GM23338 (cell line): Measurements from ENCODE around the gene CNNM3. TPM values are rescaled to one million over a fixed set of nuclear protein-coding genes. Genes with fewer than 3 reads are reported as not detected.

Experiments used
- ATAC-seq: fragments of 200-7000 bp; cut with Tn5 transposase; 3 replicates; pipeline ENCODE4 v1.9.1; 2020
- DNase-seq: peaks from one replicate; pipeline ENCODE4 v3.0.0-alpha.2; 2015; ENCODE audit warnings: low spot score
- H2AFZ ChIP-seq: fragments of 200-600 bp; sonication (generic); 2 replicates; pipeline ENCODE4 v1.8.0; 2016; ENCODE audit warnings: antibody characterized with exemption, mild to moderate bottlenecking, moderate library complexity
- H3F3A ChIP-seq: fragments of 200-600 bp; sonication (generic); replicated peaks from 2 replicates; pipeline ENCODE4 v1.8.0; 2017; ENCODE audit warnings: antibody characterized with exemption, mixed run types, low read depth
- H3K27ac ChIP-seq: fragments of 200-600 bp; sonication (generic); 2 replicates; pipeline ENCODE4 v1.6.1; 2016; ENCODE audit warnings: low read depth
- H3K27me3 ChIP-seq: fragments of 200-600 bp; sonication (generic); 2 replicates; pipeline ENCODE4 v1.8.0; 2016; ENCODE audit warnings: mild to moderate bottlenecking, mixed run types, moderate library complexity; ENCODE audit not compliant: insufficient read depth
- H3K36me3 ChIP-seq: fragments of 200-600 bp; sonication (generic); 2 replicates; pipeline ENCODE4 v1.8.0; 2016; ENCODE audit warnings: mild to moderate bottlenecking; ENCODE audit not compliant: insufficient read depth
- H3K4me1 ChIP-seq: fragments of 200-600 bp; sonication (generic); 2 replicates; pipeline ENCODE4 v1.8.0; 2016; ENCODE audit warnings: mild to moderate bottlenecking, moderate library complexity; ENCODE audit not compliant: insufficient read depth
- H3K4me2 ChIP-seq: fragments of 200-600 bp; sonication (generic); 2 replicates; pipeline ENCODE4 v1.7.1; 2017; ENCODE audit warnings: mixed run types
- H3K4me3 ChIP-seq: fragments of 200-600 bp; sonication (generic); 2 replicates; pipeline ENCODE4 v1.6.1; 2016; ENCODE audit warnings: mixed run types
- H3K79me2 ChIP-seq: fragments of 200-600 bp; sonication (generic); replicated peaks from 2 replicates; pipeline ENCODE4 v1.8.0; 2017; ENCODE audit warnings: mild to moderate bottlenecking; ENCODE audit not compliant: insufficient read depth
- H3K9me2 ChIP-seq: fragments of 200-600 bp; sonication (generic); 2 replicates; pipeline ENCODE4 v1.8.0; 2017; ENCODE audit not compliant: insufficient read depth
- H4K20me1 ChIP-seq: fragments of 200-600 bp; sonication (generic); replicated peaks from 2 replicates; pipeline ENCODE4 v1.8.0; 2017; ENCODE audit warnings: mild to moderate bottlenecking; ENCODE audit not compliant: insufficient read depth
- H3K27ac Mint-ChIP-seq: 2 replicates; pipeline ENCODE4 v1.8.0; 2020; ENCODE audit warnings: inconsistent platforms, mild to moderate bottlenecking, moderate library complexity, mixed read lengths
- H3K27me3 Mint-ChIP-seq: 3 replicates; pipeline ENCODE4 v1.8.0; 2022; ENCODE audit warnings: low read depth, mild to moderate bottlenecking, moderate library complexity, mixed read lengths, inconsistent platforms; ENCODE audit not compliant: insufficient read depth, poor library complexity
- H3K36me3 Mint-ChIP-seq: 3 replicates; pipeline ENCODE4 v1.8.0; 2021; ENCODE audit warnings: low read depth, mild to moderate bottlenecking, inconsistent platforms, moderate library complexity, mixed read lengths
- H3K4me1 Mint-ChIP-seq: 3 replicates; pipeline ENCODE4 v1.8.0; 2020; ENCODE audit warnings: mild to moderate bottlenecking, inconsistent platforms, mixed read lengths
- H3K4me3 Mint-ChIP-seq: 3 replicates; pipeline ENCODE4 v1.8.0; 2021; ENCODE audit warnings: moderate library complexity, mild to moderate bottlenecking, inconsistent platforms, mixed read lengths
- H3K9me3 Mint-ChIP-seq: 3 replicates; pipeline ENCODE4 v1.8.0; 2020; ENCODE audit warnings: moderate library complexity, mild to moderate bottlenecking, inconsistent platforms, mixed read lengths
- CREB1 ChIP-seq: fragments of 250-450 bp; sonication (Bioruptor Pico); IDR thresholded peaks from 2 replicates; pipeline ENCODE4 v1.5.0; 2020; ENCODE audit warnings: low read depth, mild to moderate bottlenecking, moderate library complexity
- ETS1 ChIP-seq: IDR thresholded peaks from 2 replicates; pipeline ENCODE4 v1.6.1; 2016; ENCODE audit warnings: antibody characterized with exemption
- EZH2phosphoT487 ChIP-seq: fragments of 200-600 bp; sonication (generic); IDR thresholded peaks from one replicate; pipeline ENCODE4 v1.8.1; 2018; ENCODE audit warnings: antibody characterized with exemption; ENCODE audit not compliant: unreplicated experiment
- REST ChIP-seq: IDR thresholded peaks from one replicate; pipeline ENCODE4 v1.6.1; 2018; ENCODE audit warnings: antibody characterized with exemption; ENCODE audit not compliant: unreplicated experiment
- polyA plus RNA-seq: library from polyadenylated mRNA; unstranded; fragments of >200 nt; fragmentation: Nextera tagmentation; extraction: Ambion mirVana; gene quantifications from 2 replicates; pipeline ENCODE4 v1.2.1, GENCODE V29; 2016
- total RNA-seq: library from RNA; depleted of rRNA; stranded (reverse); fragments of >200 nt; shearing (Covaris generic); gene quantifications from 2 replicates; pipeline ENCODE4 v1.2.3, GENCODE V29; 2014

CNNM3 gene
- total and polyA plus RNA-seq, 2 experiments from 2014 or later: 5.3 to 25.7 TPM

DNA sequence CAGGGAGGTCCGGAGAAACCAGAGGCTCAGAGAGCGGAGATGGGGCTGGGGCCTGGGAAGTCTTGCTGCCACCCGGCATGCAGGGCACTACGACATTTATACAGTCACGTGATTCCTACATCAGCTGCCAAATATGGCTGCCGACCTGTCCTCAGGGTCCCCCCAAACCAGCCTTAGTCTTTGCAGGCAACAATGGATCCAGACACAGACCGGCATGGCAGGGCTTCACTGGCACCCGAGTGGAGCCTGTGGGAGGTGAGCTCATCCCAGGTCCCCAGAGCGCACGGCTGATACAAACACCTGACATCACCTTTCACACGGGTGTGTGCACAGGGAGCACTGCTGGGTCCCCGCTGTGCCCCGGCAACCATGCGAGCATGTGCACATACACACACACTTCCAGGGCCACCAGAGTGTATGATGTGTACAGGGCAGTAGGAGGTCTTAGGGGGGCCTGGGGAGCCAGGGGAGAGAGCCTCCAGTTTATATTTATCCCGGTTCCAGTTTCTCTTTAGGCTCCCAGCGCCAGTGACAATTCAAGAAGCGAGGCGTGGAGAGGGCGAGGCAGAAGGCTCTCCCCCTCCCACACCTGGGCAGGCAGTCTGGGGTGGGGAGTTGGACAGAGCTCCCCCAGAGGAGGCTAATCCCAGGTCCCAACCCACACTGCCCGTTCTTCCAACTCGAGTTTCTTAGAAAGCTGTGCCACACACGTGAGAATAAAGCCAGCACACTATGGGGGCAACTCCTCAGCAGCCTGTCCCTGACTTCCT lies 51.1 kb downstream of the CNNM3 start (continued):
- TF ChIP-seq REST (no peak), CREB1 (CRISPR knock-in tag) (no peak), ETS1 (no peak)

GRCh38 chr2:96867756-96868554 lies 51.9 kb downstream of the CNNM3 start:
- H4K20me1 ChIP-seq: no peaks in the 10 kb centered on the region; the same call in 1 of the 2 replicates
- no peaks in the 10 kb centered on the region for H3K27me3 ChIP-seq
- H3K9me3 Mint-ChIP-seq: no peaks in the 10 kb centered on the region; the same call in 2 of the 3 replicates

More at GRCh38 chr2:96867756-96868554, 51.9 kb downstream of the CNNM3 start:
- peak overlapping the region; percentile 93 for H3K27ac Mint-ChIP-seq
- TF ChIP-seq EZH2phosphoT487: no peak
- TF ChIP-seq CREB1 (CRISPR knock-in tag): no peak
- peaks cover 20% of the 10 kb centered on the region for H3K4me1 ChIP-seq
- DNase-seq: no peak
- H3K9me2 ChIP-seq: no peaks in the 10 kb centered on the region
- H3K4me2 ChIP-seq: peak overlapping the region; percentile 95
- H3K27me3 Mint-ChIP-seq: peaks cover 20% of the 10 kb centered on the region
- H3K4me3 ChIP-seq: peak overlapping the region; percentile 90
- H3K4me3 Mint-ChIP-seq: peak overlapping the region; percentile 87
- H3K79me2 ChIP-seq: peaks cover 32% of the 10 kb centered on the region
- peaks cover 47% of the 10 kb centered on the region for H3K36me3 Mint-ChIP-seq
- H3K36me3 ChIP-seq: peaks cover 18% of the 10 kb centered on the region; the same call in 1 of the 2 replicates
- H3K27ac ChIP-seq: peak overlapping the region; percentile 87
- H3K4me1 Mint-ChIP-seq: peaks cover 33% of the 10 kb centered on the region
- H3F3A ChIP-seq: 0 out of 2 replicates have a peak, but pooled peaks cover 2% of the 10 kb centered on the region
- ATAC-seq: peak; percentile 1; the same call in 1 of the 3 replicates
- H2AFZ ChIP-seq: no peak overlapping the region
